Neural cell (in vitro differentiated cells): ENCODE results near the gene GRM1. TPM values are rescaled to one million over a fixed set of nuclear protein-coding genes. Genes with fewer than 3 reads are reported as not detected.
"Not testable (repeated sequence)": the region's sequence is repeated elsewhere in the genome, so short reads cannot be mapped to it uniquely, and the experiment has no call there.

Source experiments
- H2AFZ ChIP-seq: fragments of 200-600, 300-800 bp; sonication (generic), shearing (Covaris generic); 2 replicates; pipeline ENCODE4 v1.6.0; 2014; ENCODE audit warnings: low read depth, mild to moderate bottlenecking, antibody characterized with exemption, low read length, moderate library complexity
- H3F3A ChIP-seq: fragments of 200-600 bp; shearing (Covaris generic); 2 replicates; pipeline ENCODE4 v1.6.1; 2016; ENCODE audit warnings: mild to moderate bottlenecking, moderate library complexity, mixed read lengths, antibody characterized with exemption, low read length; ENCODE audit not compliant: insufficient read depth, poor library complexity, severe bottlenecking
- H3K27ac ChIP-seq: fragments of 200-600, 300-800 bp; sonication (generic), shearing (Covaris generic); 2 replicates; pipeline ENCODE4 v1.5.1; 2014; ENCODE audit warnings: mild to moderate bottlenecking, low read length, moderate library complexity
- H3K27me3 ChIP-seq: fragments of 300-800, 200-600 bp; sonication (generic), shearing (Covaris generic); 2 replicates; pipeline ENCODE4 v1.6.0; 2014; ENCODE audit warnings: mild to moderate bottlenecking, low read depth, low read length, moderate library complexity; ENCODE audit not compliant: insufficient read depth
- H3K36me3 ChIP-seq: fragments of 300-800, 200-600 bp; sonication (generic), shearing (Covaris generic); 2 replicates; pipeline ENCODE4 v1.5.1; 2014; ENCODE audit warnings: mild to moderate bottlenecking, antibody characterized with exemption, low read length, moderate library complexity; ENCODE audit not compliant: insufficient read depth
- H3K4me2 ChIP-seq: fragments of 300-800, 200-600 bp; sonication (generic), shearing (Covaris generic); 2 replicates; pipeline ENCODE4 v1.6.0; 2014; ENCODE audit warnings: mild to moderate bottlenecking, low read length
- H3K4me3 ChIP-seq: fragments of 300-800, 200-600 bp; sonication (generic), shearing (Covaris generic); 2 replicates; pipeline ENCODE4 v1.5.1; 2014; ENCODE audit warnings: mild to moderate bottlenecking, low read length, moderate library complexity
- H3K79me2 ChIP-seq: fragments of 200-600 bp; shearing (Covaris generic); replicated peaks from 2 replicates; pipeline ENCODE4 v1.6.0; 2014; ENCODE audit warnings: mild to moderate bottlenecking, low read length, moderate library complexity; ENCODE audit not compliant: insufficient read depth
- H3K9ac ChIP-seq: fragments of 300-800, 200-600 bp; sonication (generic), shearing (Covaris generic); 2 replicates; pipeline ENCODE4 v1.6.1; 2016; ENCODE audit warnings: mild to moderate bottlenecking, low read length, mixed read lengths
- H3K9me2 ChIP-seq: fragments of 200-600 bp; shearing (Covaris generic); 2 replicates; pipeline ENCODE4 v1.6.1; 2016; ENCODE audit warnings: mild to moderate bottlenecking, low read length, mixed read lengths; ENCODE audit not compliant: insufficient read depth
- H3K9me3 ChIP-seq: fragments of 200-600, 300-800 bp; sonication (generic), shearing (Covaris generic); 2 replicates; pipeline ENCODE4 v1.6.1; 2016; ENCODE audit warnings: mild to moderate bottlenecking, mixed run types, low read length, moderate library complexity, mixed read lengths
- H4K20me1 ChIP-seq: fragments of 200-600 bp; shearing (Covaris generic); 2 replicates; pipeline ENCODE4 v1.6.1; 2016; ENCODE audit warnings: mild to moderate bottlenecking, mixed run types; ENCODE audit not compliant: insufficient read depth
- CTCF ChIP-seq: fragments of 450-650 bp; IDR thresholded peaks from 2 replicates; pipeline ENCODE4 v1.5.1; 2014; ENCODE audit warnings: antibody characterized with exemption, mild to moderate bottlenecking, moderate library complexity; ENCODE audit not compliant: poor library complexity, severe bottlenecking
- EP300 ChIP-seq: fragments of 450-650 bp; conservative IDR thresholded peaks from 2 replicates; pipeline ENCODE4 v1.6.1; 2014; ENCODE audit warnings: antibody characterized with exemption, mild to moderate bottlenecking, moderate library complexity; ENCODE audit not compliant: poor library complexity, severe bottlenecking
- EZH2 ChIP-seq: fragments of 200-600, 300-800 bp; shearing (Covaris generic), sonication (generic); IDR thresholded peaks from 2 replicates; pipeline ENCODE4 v1.6.1; 2014; ENCODE audit warnings: antibody characterized with exemption, low read length, borderline replicate concordance, mild to moderate bottlenecking; ENCODE audit not compliant: insufficient read depth, poor library complexity, severe bottlenecking
- MXI1 ChIP-seq: fragments of 450-650 bp; conservative IDR thresholded peaks from 2 replicates; pipeline ENCODE4 v1.6.1; 2014; ENCODE audit warnings: antibody characterized with exemption, mild to moderate bottlenecking; ENCODE audit not compliant: poor library complexity, severe bottlenecking
- POLR2AphosphoS5 ChIP-seq: IDR thresholded peaks from 2 replicates; pipeline ENCODE4 v1.6.1; 2012
- RAD21 ChIP-seq: fragments of 450-650 bp; conservative IDR thresholded peaks from 2 replicates; pipeline ENCODE4 v1.6.1; 2014; ENCODE audit warnings: antibody characterized with exemption, mild to moderate bottlenecking, moderate library complexity
- REST ChIP-seq: IDR thresholded peaks from 2 replicates; pipeline ENCODE4 v1.6.1; 2012; ENCODE audit warnings: borderline replicate concordance
- SMC3 ChIP-seq: fragments of 450-650 bp; conservative IDR thresholded peaks from 2 replicates; pipeline ENCODE4 v1.6.1; 2014; ENCODE audit warnings: antibody characterized with exemption, mild to moderate bottlenecking, moderate library complexity; ENCODE audit not compliant: poor library complexity
- TAF1 ChIP-seq: IDR thresholded peaks from 2 replicates; pipeline ENCODE4 v1.6.1; 2012; ENCODE audit warnings: low read depth
- polyA plus RNA-seq: library from polyadenylated mRNA; depleted of rRNA; stranded (reverse); fragments of >200 nt; gene quantifications from 2 replicates; pipeline ENCODE4 v1.2.3, GENCODE V29; 2014

The GRM1 gene
- polyA plus RNA-seq, 1 donor from 2014 or later = 2.9 TPM

- Histone ChIP-seq H3K79me2 (no peaks in the 10 kb centered on the region), H4K20me1 (no peaks in the 10 kb centered on the region), H3K36me3 (no peaks in the 10 kb centered on the region), H3K9ac (no peak overlapping the region), H3F3A (no peaks in the 10 kb centered on the region), H3K27me3 (no peaks in the 10 kb centered on the region), H3K9me2 (no peaks in the 10 kb centered on the region), H2AFZ (no peak overlapping the region), H3K27ac (no peak overlapping the region), H3K4me3 (no peak overlapping the region), H3K4me2 (no peak overlapping the region), H3K9me3 (no peaks in the 10 kb centered on the region)
- no peak for TF ChIP-seq RAD21
- no peak for TF ChIP-seq EP300
- TF ChIP-seq POLR2AphosphoS5 = no peak
Observed at GRCh38 chr6:146267447-146267846, 238.6 kb downstream of the GRM1 start.

- no peak overlapping the region for H3K9ac ChIP-seq
Observed at GRCh38 chr6:146267946-146268345, 239.1 kb downstream of the GRM1 start.

GRCh38 chr6:146269482-146269881 lies 240.6 kb downstream of the GRM1 start:
- H3K27ac ChIP-seq = no peak overlapping the region
- no peaks in the 10 kb centered on the region for H3F3A ChIP-seq
- H2AFZ ChIP-seq = no peak overlapping the region
- H3K9ac ChIP-seq = no peak overlapping the region
- no peaks in the 10 kb centered on the region for H3K27me3 ChIP-seq
- no peaks in the 10 kb centered on the region for H3K9me3 ChIP-seq
- no peaks in the 10 kb centered on the region for H3K9me2 ChIP-seq
- no peak overlapping the region for H3K4me3 ChIP-seq
- H3K36me3 ChIP-seq = no peaks in the 10 kb centered on the region
- no peaks in the 10 kb centered on the region for H3K79me2 ChIP-seq
- H3K4me2 ChIP-seq = no peak overlapping the region
- TF ChIP-seq TAF1 (no peak), POLR2AphosphoS5 (no peak), MXI1 (no peak), EP300 (no peak), RAD21 (no peak), REST (no peak), EZH2 (no peak), SMC3 (no peak), CTCF (no peak)
- H4K20me1 ChIP-seq = no peaks in the 10 kb centered on the region

More at GRCh38 chr6:146267946-146268345, 239.1 kb downstream of the GRM1 start:
- no peaks in the 10 kb centered on the region for H3K9me2 ChIP-seq
- no peak for TF ChIP-seq CTCF
- no peak for TF ChIP-seq POLR2AphosphoS5
- no peaks in the 10 kb centered on the region for H3K79me2 ChIP-seq
- no peak overlapping the region for H2AFZ ChIP-seq
- H4K20me1 ChIP-seq = no peaks in the 10 kb centered on the region
- H3K4me2 ChIP-seq = no peak overlapping the region
- no peak overlapping the region for H3K4me3 ChIP-seq
- no peak overlapping the region for H3K27ac ChIP-seq
- H3K9me3 ChIP-seq = no peaks in the 10 kb centered on the region
- H3F3A ChIP-seq = no peaks in the 10 kb centered on the region
- H3K27me3 ChIP-seq = no peaks in the 10 kb centered on the region
- H3K36me3 ChIP-seq = no peaks in the 10 kb centered on the region

- not testable (repeated sequence) for H3K9me2 ChIP-seq, H3K79me2 ChIP-seq, H3K9ac ChIP-seq, H3K27me3 ChIP-seq, H3K9me3 ChIP-seq, H4K20me1 ChIP-seq, H3K36me3 ChIP-seq, H3K4me2 ChIP-seq, H3K4me3 ChIP-seq, H3K27ac ChIP-seq, H2AFZ ChIP-seq, H3F3A ChIP-seq
Observed at GRCh38 chr6:146271163-146271562, 242.3 kb downstream of the GRM1 start.
